Endothelial cell of umbilical vein (primary cell): Measurements from ENCODE around the gene RAB8B. TPM values are rescaled to one million over a fixed set of nuclear protein-coding genes. Genes with fewer than 3 reads are reported as not detected.

Source experiments
- BruUV-seq: library from RNA; stranded (reverse); fragments of 400-500 nt; replicated peaks from 2 replicates; lab custom pipeline; 2021; lab: Mats Ljungman, UMichigan
- CTCF ChIA-PET: fragments of 300-600, 350-600 bp; sonication (Branson Sonifier 250); formaldehyde crosslinking; loops from one replicate; lab custom pipeline; 2021; ENCODE audit warnings: antibody characterized with exemption, inconsistent platforms; lab: Charles Lee
- POLR2A ChIA-PET: fragments of 300-600, 350-600 bp; sonication (Branson Sonifier 250); formaldehyde crosslinking; loops from one replicate; lab custom pipeline; 2021; ENCODE audit warnings: antibody characterized with exemption, inconsistent platforms; lab: Charles Lee
- DNase-seq: peaks from one replicate; pipeline ENCODE4 v3.0.0-alpha.2; 2011; ENCODE audit warnings: low read depth, low spot score
- FAIRE-seq: peaks from 2 replicates; lab custom pipeline; 2011; peaks lifted over from hg19 to GRCh38; lab: Jason Lieb, UNC
- H2AFZ ChIP-seq: 2 replicates; pipeline ENCODE4 v1.6.0; 2012; ENCODE audit warnings: low read depth, low read length, control low read depth, inconsistent platforms
- H3K27ac ChIP-seq: 2 replicates; pipeline ENCODE4 v1.5.1; 2011; ENCODE audit warnings: low read depth, mild to moderate bottlenecking, control low read depth, low read length, moderate library complexity; ENCODE audit not compliant: insufficient read depth
- H3K27me3 ChIP-seq, 2 experiments: 2 replicates each; pipeline versions ENCODE4 v1.6.0 to v1.6.1; 2011; ENCODE audit warnings: low read length in 2 of 2, mixed read lengths in 1 of 2; ENCODE audit not compliant: control insufficient read depth in 2 of 2, insufficient read depth in 2 of 2
- H3K36me3 ChIP-seq, 2 experiments: 2 replicates in 1 of 2; 3 replicates in 1 of 2; pipeline ENCODE4 v1.5.1; 2011; ENCODE audit warnings: low read length in 2 of 2, mild to moderate bottlenecking in 1 of 2, moderate library complexity in 1 of 2; ENCODE audit not compliant: control insufficient read depth in 2 of 2, insufficient read depth in 2 of 2; ENCODE audit errors: extremely low read depth in 1 of 2
- H3K4me1 ChIP-seq: 3 replicates; pipeline ENCODE4 v1.5.1; 2011; ENCODE audit warnings: mild to moderate bottlenecking, low read length; ENCODE audit not compliant: control insufficient read depth, insufficient read depth; ENCODE audit errors: extremely low read depth
- H3K4me2 ChIP-seq: 2 replicates; pipeline ENCODE4 v1.6.1; 2011; ENCODE audit warnings: low read length, control low read depth, mixed read lengths; ENCODE audit not compliant: insufficient read depth
- H3K4me3 ChIP-seq, 3 experiments: fragments of 200-600 bp in 1 of 3; sonication (generic), shearing (Covaris generic) in 1 of 3; replicated peaks in 1 of 3; 2 replicates each; pipeline ENCODE4 v1.5.1; 2011 to 2016; ENCODE audit warnings: control low read depth in 3 of 3, low read length in 3 of 3, mild to moderate bottlenecking in 2 of 3, inconsistent platforms in 1 of 3, low read depth in 1 of 3, moderate library complexity in 1 of 3; ENCODE audit not compliant: insufficient read depth in 1 of 3
- H3K79me2 ChIP-seq: 2 replicates; pipeline ENCODE4 v1.6.0; 2012; ENCODE audit warnings: low read length, inconsistent platforms; ENCODE audit not compliant: control insufficient read depth, insufficient read depth
- H3K9ac ChIP-seq: replicated peaks from 2 replicates; pipeline ENCODE3; 2011; ENCODE audit warnings: low read length, control low read depth; ENCODE audit not compliant: insufficient read depth; ENCODE audit errors: extremely low read depth
- H3K9me1 ChIP-seq: replicated peaks from 3 replicates; pipeline ENCODE4 v1.6.0; 2011; ENCODE audit warnings: mild to moderate bottlenecking, low read length; ENCODE audit not compliant: control insufficient read depth, insufficient read depth; ENCODE audit errors: extremely low read depth
- H3K9me3 ChIP-seq: replicated peaks from 2 replicates; pipeline ENCODE4 v1.5.1; 2012; ENCODE audit warnings: low read length, inconsistent platforms; ENCODE audit not compliant: control insufficient read depth, insufficient read depth
- H4K20me1 ChIP-seq: replicated peaks from 2 replicates; pipeline ENCODE3; 2011; ENCODE audit warnings: mild to moderate bottlenecking, low read length; ENCODE audit not compliant: control insufficient read depth, insufficient read depth; ENCODE audit errors: extremely low read depth
- EZH2 ChIP-seq: IDR thresholded peaks from 2 replicates; pipeline ENCODE4 v1.6.1; 2012; ENCODE audit warnings: borderline replicate concordance, low read depth, mild to moderate bottlenecking, moderate library complexity, low read length, inconsistent platforms; ENCODE audit not compliant: severe bottlenecking
- FOS ChIP-seq: IDR thresholded peaks from 2 replicates; pipeline ENCODE4 v1.6.1; 2011; ENCODE audit warnings: mild to moderate bottlenecking, low read length, moderate library complexity, borderline replicate concordance; ENCODE audit not compliant: insufficient read depth
- GATA2 ChIP-seq: IDR thresholded peaks from 2 replicates; pipeline ENCODE4 v1.7.0; 2011; ENCODE audit warnings: low read depth, mild to moderate bottlenecking, moderate library complexity, mixed read lengths, low read length; ENCODE audit not compliant: insufficient read length, insufficient read depth
- JUN ChIP-seq: IDR thresholded peaks from 2 replicates; pipeline ENCODE4 v1.6.1; 2011; ENCODE audit warnings: borderline replicate concordance, low read depth; ENCODE audit not compliant: insufficient read length, insufficient read depth
- MYC ChIP-seq: IDR thresholded peaks from one replicate; pipeline ENCODE4 v1.6.1; 2011; ENCODE audit warnings: mild to moderate bottlenecking, low read depth, low read length
- POLR2A ChIP-seq: IDR thresholded peaks from 2 replicates; pipeline ENCODE4 v1.6.1; 2012; ENCODE audit warnings: low read depth, mild to moderate bottlenecking, control low read depth, low read length
- POLR2AphosphoS5 ChIP-seq: IDR thresholded peaks from 2 replicates; pipeline ENCODE4 v1.6.1; 2012; ENCODE audit warnings: low read depth, mild to moderate bottlenecking, control low read depth, low read length, moderate library complexity; ENCODE audit not compliant: insufficient read depth
- dilution Hi-C: fragments of 300-500 bp; cut with MboI; formaldehyde crosslinking; loops from one replicate; pipeline ENCODE4 v1.15.0; 2019; ENCODE audit warnings: low sequenced_read_pairs; ENCODE audit not compliant: extremely low pct_ligation_motif_present
- intact Hi-C: fragments of 100-400 bp; cut with micrococcal nuclease; formaldehyde crosslinking; loops from one replicate; pipeline ENCODE4 v1.10.0; 2022
- polyA plus RNA-seq, 4 experiments: library from polyadenylated mRNA; depleted of rRNA in 3 of 4; stranded (reverse) in 3 of 4; unstranded in 1 of 4; fragments of >200 nt; gene quantifications; 2 replicates each; pipeline versions ENCODE4 v1.2.1 to v1.2.3, GENCODE V29; 2011 to 2012; ENCODE audit warnings: missing spikeins in 1 of 4
- total RNA-seq: library from RNA; stranded (reverse); gene quantifications from 2 replicates; pipeline ENCODE4 v1.2.3, GENCODE V29; 2021
- TF ChIP-seq, protein P1 (sequence below): IDR thresholded peaks from 2 replicates; pipeline ENCODE4 v1.6.1; 2011; ENCODE audit not compliant: insufficient read depth, insufficient read length
- TF ChIP-seq, protein P2 (sequence below), 2 donors: IDR thresholded peaks; 1 replicate in 1 of 2; 2 replicates in 1 of 2; pipeline ENCODE4 v1.5.1; 2011; ENCODE audit warnings: low read length in 2 of 2, mild to moderate bottlenecking in 2 of 2, moderate library complexity in 2 of 2, control low read depth in 1 of 2, inconsistent platforms in 1 of 2, low read depth in 1 of 2; ENCODE audit not compliant: insufficient read depth in 1 of 2; ENCODE audit errors: extremely low read depth in 1 of 2

The RAB8B gene
- total and polyA plus RNA-seq, 2 donors (not counting 3 experiments of a cell fraction or from before 2014, with no cell fraction given) = 10.4 to 52.5 TPM

DNA sequence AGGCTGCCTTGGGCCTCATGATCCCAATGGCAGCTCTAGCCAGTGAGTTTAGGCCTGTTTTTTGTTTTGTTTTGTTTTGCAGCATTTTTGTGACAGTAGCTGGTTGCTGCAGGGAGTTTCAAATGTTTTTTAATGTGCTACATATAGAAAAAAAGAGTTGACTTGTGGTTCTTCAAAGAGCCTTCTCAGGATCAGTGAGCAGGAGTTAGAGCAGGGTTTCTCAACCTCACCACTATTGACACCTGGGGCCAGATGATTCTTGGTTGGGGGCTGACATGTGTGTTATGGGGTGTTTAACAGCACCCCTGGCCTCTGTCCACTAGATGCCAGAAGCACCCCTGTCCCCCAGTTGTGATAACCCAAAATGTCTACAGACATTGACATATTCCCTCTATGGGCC, 105.9 kb downstream of the RAB8B start:
- dilution Hi-C loops (no loop called here), intact Hi-C loops (no loop called here)
- Histone ChIP-seq H3K4me3 (no peak overlapping the region), H3K27ac (no peak overlapping the region), H3K36me3 (no peaks in the 10 kb centered on the region), H3K79me2 (no peaks in the 10 kb centered on the region), H3K27me3 (no peaks in the 10 kb centered on the region), H3K9me3 (no peaks in the 10 kb centered on the region), H2AFZ (no peak overlapping the region), H4K20me1 (no peaks in the 10 kb centered on the region), H3K9ac (no peak overlapping the region), H3K4me1 (peaks cover 17% of the 10 kb centered on the region), H3K4me2 (no peak overlapping the region), H3K9me1 (no peaks in the 10 kb centered on the region)
- TF ChIP-seq MYC (no peak), FOS (no peak), POLR2A (no peak), EZH2 (no peak), POLR2AphosphoS5 (no peak), JUN (no peak), GATA2 (no peak)
- TF ChIP-seq, protein P1, sequence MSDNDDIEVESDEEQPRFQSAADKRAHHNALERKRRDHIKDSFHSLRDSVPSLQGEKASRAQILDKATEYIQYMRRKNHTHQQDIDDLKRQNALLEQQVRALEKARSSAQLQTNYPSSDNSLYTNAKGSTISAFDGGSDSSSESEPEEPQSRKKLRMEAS = no peak
- TF ChIP-seq, protein P2, sequence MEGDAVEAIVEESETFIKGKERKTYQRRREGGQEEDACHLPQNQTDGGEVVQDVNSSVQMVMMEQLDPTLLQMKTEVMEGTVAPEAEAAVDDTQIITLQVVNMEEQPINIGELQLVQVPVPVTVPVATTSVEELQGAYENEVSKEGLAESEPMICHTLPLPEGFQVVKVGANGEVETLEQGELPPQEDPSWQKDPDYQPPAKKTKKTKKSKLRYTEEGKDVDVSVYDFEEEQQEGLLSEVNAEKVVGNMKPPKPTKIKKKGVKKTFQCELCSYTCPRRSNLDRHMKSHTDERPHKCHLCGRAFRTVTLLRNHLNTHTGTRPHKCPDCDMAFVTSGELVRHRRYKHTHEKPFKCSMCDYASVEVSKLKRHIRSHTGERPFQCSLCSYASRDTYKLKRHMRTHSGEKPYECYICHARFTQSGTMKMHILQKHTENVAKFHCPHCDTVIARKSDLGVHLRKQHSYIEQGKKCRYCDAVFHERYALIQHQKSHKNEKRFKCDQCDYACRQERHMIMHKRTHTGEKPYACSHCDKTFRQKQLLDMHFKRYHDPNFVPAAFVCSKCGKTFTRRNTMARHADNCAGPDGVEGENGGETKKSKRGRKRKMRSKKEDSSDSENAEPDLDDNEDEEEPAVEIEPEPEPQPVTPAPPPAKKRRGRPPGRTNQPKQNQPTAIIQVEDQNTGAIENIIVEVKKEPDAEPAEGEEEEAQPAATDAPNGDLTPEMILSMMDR (IDR thresholded peaks at IDR 0.05; ENCODE audit: extremely low read depth in 1 of 2, insufficient read depth in 1 of 2, low read depth in 1 of 2, low read length in 2 of 2) = no peak
- DNase-seq = no peak
- CTCF ChIA-PET = interaction anchor here (0.9 to 2.6 kb wide), 3 partner anchors 48 to 772 kb away, joined by 3 to 15 read pairs (median 3); no protein-coding TSS in a partner anchor
- no TSS peak for BruUV-seq
- FAIRE-seq = no peak
- POLR2A ChIA-PET = no interaction called here
